PC-3 (cell line): Measurements from ENCODE around the gene THBS2.

Experiments
- CTCF ChIP-seq: fragments of 300-600 bp; sonication (generic); conservative IDR thresholded peaks from 2 replicates; pipeline ENCODE4 v1.5.1; 2017; ENCODE audit warnings: antibody characterized with exemption, low read depth, mild to moderate bottlenecking, low read length
- EZH2 ChIP-seq: fragments of 300-600 bp; sonication (generic); IDR thresholded peaks from one replicate; pipeline ENCODE4 v1.6.1; 2017; ENCODE audit warnings: antibody characterized with exemption, mild to moderate bottlenecking, low read length; ENCODE audit not compliant: unreplicated experiment
- EZH2phosphoT487 ChIP-seq: fragments of 300-600 bp; sonication (generic); IDR thresholded peaks from 2 replicates; pipeline ENCODE4 v1.6.1; 2018; ENCODE audit warnings: mild to moderate bottlenecking, antibody characterized with exemption, low read length, borderline replicate concordance

- TF ChIP-seq CTCF, result no peak
- TF ChIP-seq EZH2phosphoT487, result no peak
- no peak for TF ChIP-seq EZH2
Measured at GRCh38 chr6:169286961-169287360, 33.3 kb upstream of the THBS2 start.
